Germinal center (tissue), 1 donor: ENCODE measurements around the gene C4BPA.

Experiments
- DNase-seq: peaks from one replicate; pipeline ENCODE4 v3.0.0; 2012; ENCODE audit warnings: mixed read lengths, low spot score

The C4BPA gene

GRCh38 chr1:207077470-207078377 lies 26.3 kb upstream of the C4BPA start:
- peak; percentile 63 for DNase-seq

- no peak for DNase-seq
Observed at GRCh38 chr1:207078578-207079132, 25.4 kb upstream of the C4BPA start.

GRCh38 chr1:207079706-207080241 lies 24.3 kb upstream of the C4BPA start:
- DNase-seq = no peak

- no peak for DNase-seq
Observed at GRCh38 chr1:207081088-207081487, 22.9 kb upstream of the C4BPA start.

GRCh38 chr1:207081806-207082205 lies 22.2 kb upstream of the C4BPA start:
- DNase-seq = no peak

- no peak for DNase-seq
Observed at GRCh38 chr1:207084232-207084631, 19.8 kb upstream of the C4BPA start.

GRCh38 chr1:207084701-207085180 lies 19.3 kb upstream of the C4BPA start:
- DNase-seq = peak; percentile 75

- DNase-seq = no peak
Observed at GRCh38 chr1:207085887-207086286, 18.1 kb upstream of the C4BPA start.

- no peak for DNase-seq
Observed at GRCh38 chr1:207088161-207088560, 15.9 kb upstream of the C4BPA start.

GRCh38 chr1:207088701-207089626 lies 15.1 kb upstream of the C4BPA start, which contains the start of gene C4BPB:
Gene C4BPB, plus strand, starts transcription at chr1:207088860. Its CDS starts 672 bp downstream, at chr1:207089532.
- DNase-seq = no peak

- DNase-seq = no peak
Observed at GRCh38 chr1:207089627-207090355, 14.2 kb upstream of the C4BPA start.

- DNase-seq = no peak
Observed at GRCh38 chr1:207091200-207091908, 12.7 kb upstream of the C4BPA start.

GRCh38 chr1:207093944-207094343 lies 10.1 kb upstream of the C4BPA start:
- DNase-seq = no peak

GRCh38 chr1:207097871-207098324 lies 6.1 kb upstream of the C4BPA start:
- DNase-seq = no peak

- no peak for DNase-seq
Observed at GRCh38 chr1:207101720-207102119, 2.3 kb upstream of the C4BPA start.

GRCh38 chr1:207102146-207102545 lies 1.9 kb upstream of the C4BPA start:
- DNase-seq = no peak

GRCh38 chr1:207102659-207103058 lies 1.4 kb upstream of the C4BPA start:
- no peak for DNase-seq

- DNase-seq = no peak
Observed at GRCh38 chr1:207109004-207109403, 5.0 kb downstream of the C4BPA start.

GRCh38 chr1:207112616-207113296 lies 8.7 kb downstream of the C4BPA start:
- DNase-seq = no peak

- no peak for DNase-seq
Observed at GRCh38 chr1:207115269-207115668, 11.2 kb downstream of the C4BPA start.
